ENCODE measurements around the gene P4HB. TPM values are rescaled to one million over a fixed set of nuclear protein-coding genes. Genes with fewer than 3 reads are reported as not detected.

P4HB gene
- total and polyA plus RNA-seq, 2 of the 4 experiments (the other 2 are of a cell fraction): 599 to 932 TPM

GRCh38 chr17:81833160-81833920, 27.0 kb downstream of the P4HB start, which contains the start of gene MCRIP1:
MCRIP1 (minus strand) TSS chr17:81833291; CDS start chr17:81824506, 8,785 bp downstream.
- Histone ChIP-seq H2AK5ac (ENCODE audit: low read depth, low read length) (peak within 1 kb of the TSS; percentile 100), H3K27ac (ENCODE audit: insufficient read depth, low read length) (peak within 1 kb of the TSS; percentile 97), H3K79me1 (ENCODE audit: low read depth in 1 of 2, low read length in 2 of 2) (peaks cover 20 to 54% of the 10 kb centered on the region in 2 experiments), H4K5ac (ENCODE audit: low read depth, low read length) (peak within 1 kb of the TSS; percentile 97), H3K4me3 (ENCODE audit: insufficient read depth, low read depth, low read length) (peak within 1 kb of the TSS; percentile 87), H3K4me1 (ENCODE audit: control insufficient read depth, insufficient read depth, low read length) (peaks cover 15% of the 10 kb centered on the region), H3K27me3 (ENCODE audit: control insufficient read depth, insufficient read depth, low read length) (no peaks in the 10 kb centered on the region), H2AK9ac (replicated peaks; ENCODE audit: low read depth, low read length, poor library complexity) (peak within 1 kb of the TSS; percentile 100), H3K36me3 (ENCODE audit: control insufficient read depth, insufficient read depth, low read length) (peaks cover 7% of the 10 kb centered on the region; the same call in 1 of the 2 replicates), H3K18ac (ENCODE audit: low read depth, low read length) (peak within 1 kb of the TSS; percentile 97), H3K9ac (ENCODE audit: low read depth, low read length) (peak within 1 kb of the TSS; percentile 97), H2BK20ac (ENCODE audit: low read depth, low read length) (0 out of 2 replicates have a peak within 1 kb of the TSS, but pooled peaks have one; percentile 14), H3K23ac (ENCODE audit: low read depth, low read length) (peak within 1 kb of the TSS; percentile 99), H2BK120ac (ENCODE audit: low read depth, low read length) (peak within 1 kb of the TSS; percentile 73), H3K14ac (replicated peaks; ENCODE audit: low read depth, low read length) (peak within 1 kb of the TSS; percentile 100), H3K4me2 (ENCODE audit: low read depth, low read length) (peak within 1 kb of the TSS; percentile 99), H4K20me1 (ENCODE audit: insufficient read depth, low read length) (peaks cover 27% of the 10 kb centered on the region), H3K9me3 (ENCODE audit: control insufficient read depth, insufficient read depth, low read length) (no peaks in the 10 kb centered on the region), H3K56ac (ENCODE audit: extremely low read depth, insufficient read depth, low read length) (peak within 1 kb of the TSS; percentile 87), H2BK15ac (ENCODE audit: low read depth, low read length) (peak within 1 kb of the TSS; percentile 34; the same call in 1 of the 3 replicates), H3K4ac (ENCODE audit: low read depth, low read length) (peak within 1 kb of the TSS; percentile 100), H3K9me1 (ENCODE audit: insufficient read depth, low read length) (peaks cover 31% of the 10 kb centered on the region), H4K8ac (ENCODE audit: low read depth in 2 of 2, low read length in 2 of 2) (peak within 1 kb of the TSS; percentile 98 to 100), H2AFZ (replicated peaks; ENCODE audit: low read length, poor library complexity) (peak within 1 kb of the TSS; percentile 93), H4K91ac (ENCODE audit: insufficient read depth, low read depth, low read length) (peak within 1 kb of the TSS; percentile 99), H2BK5ac (ENCODE audit: low read depth, low read length, poor library complexity, severe bottlenecking) (peak within 1 kb of the TSS; percentile 98)
- DNase-seq (peak; percentile 91), ATAC-seq (ENCODE audit: low read depth) (peak; percentile 86)
- in situ Hi-C loops (cut with MboI; ENCODE audit: low sequenced_read_pairs) (no loop called here), intact Hi-C loops (cut with micrococcal nuclease) (no loop called here), dilution Hi-C loops (cut with HindIII; ENCODE audit: low sequenced_read_pairs, unreplicated experiment) (no loop called here)
- ChIA-PET CTCF (no interaction called here), POLR2A (ENCODE audit: unreplicated experiment) (no interaction called here)
- no TSS peak for BruUV-seq (replicated peaks)
- WGBS, 2 experiments (ENCODE audit: extremely low coverage in 2 of 2, insufficient read length in 1 of 2): 1% methylated on average over 38 of the region's 76 CpGs; no CpG with 5 or more reads in 1 of the 2 experiments
- no peak for TF ChIP-seq ELK1 (IDR thresholded peaks at IDR 0.05; ENCODE audit: borderline replicate concordance, low read depth, low read length)
- no peak for TF ChIP-seq RAD21 (IDR thresholded peaks at IDR 0.05; ENCODE audit: low read length)
- no peak for TF ChIP-seq RFX5 (IDR thresholded peaks at IDR 0.05; ENCODE audit: low read depth, low read length)
- TF ChIP-seq MAFK (IDR thresholded peaks at IDR 0.05; ENCODE audit: low read depth, low read length): no peak
- TF ChIP-seq, protein P1, sequence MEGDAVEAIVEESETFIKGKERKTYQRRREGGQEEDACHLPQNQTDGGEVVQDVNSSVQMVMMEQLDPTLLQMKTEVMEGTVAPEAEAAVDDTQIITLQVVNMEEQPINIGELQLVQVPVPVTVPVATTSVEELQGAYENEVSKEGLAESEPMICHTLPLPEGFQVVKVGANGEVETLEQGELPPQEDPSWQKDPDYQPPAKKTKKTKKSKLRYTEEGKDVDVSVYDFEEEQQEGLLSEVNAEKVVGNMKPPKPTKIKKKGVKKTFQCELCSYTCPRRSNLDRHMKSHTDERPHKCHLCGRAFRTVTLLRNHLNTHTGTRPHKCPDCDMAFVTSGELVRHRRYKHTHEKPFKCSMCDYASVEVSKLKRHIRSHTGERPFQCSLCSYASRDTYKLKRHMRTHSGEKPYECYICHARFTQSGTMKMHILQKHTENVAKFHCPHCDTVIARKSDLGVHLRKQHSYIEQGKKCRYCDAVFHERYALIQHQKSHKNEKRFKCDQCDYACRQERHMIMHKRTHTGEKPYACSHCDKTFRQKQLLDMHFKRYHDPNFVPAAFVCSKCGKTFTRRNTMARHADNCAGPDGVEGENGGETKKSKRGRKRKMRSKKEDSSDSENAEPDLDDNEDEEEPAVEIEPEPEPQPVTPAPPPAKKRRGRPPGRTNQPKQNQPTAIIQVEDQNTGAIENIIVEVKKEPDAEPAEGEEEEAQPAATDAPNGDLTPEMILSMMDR (conservative IDR thresholded peaks at IDR 0.05; ENCODE audit: low read depth, low read length): no peak
- peak; percentile 83 for TF ChIP-seq MXI1 (IDR thresholded peaks at IDR 0.05; ENCODE audit: borderline replicate concordance, low read depth, low read length)
- peak; percentile 92; the same call in 1 of the 2 replicates for TF ChIP-seq MAZ (IDR thresholded peaks at IDR 0.05; ENCODE audit: borderline replicate concordance, low read depth, low read length)
- TF ChIP-seq RCOR1 (IDR thresholded peaks at IDR 0.05; ENCODE audit: insufficient replicate concordance, low read length): no peak
- TF ChIP-seq NFE2L2 (IDR thresholded peaks at IDR 0.05; ENCODE audit: low read depth, low read length): no peak
- peak; percentile 93 for TF ChIP-seq POLR2A (IDR thresholded peaks at IDR 0.05; ENCODE audit: low read depth, low read length)
- peak; percentile 97 for TF ChIP-seq USF2 (IDR thresholded peaks at IDR 0.05; ENCODE audit: low read depth, low read length)
- peak; percentile 98 for TF ChIP-seq BHLHE40 (IDR thresholded peaks at IDR 0.05; ENCODE audit: low read depth, low read length)
- no peak for TF ChIP-seq SMC3 (IDR thresholded peaks at IDR 0.05; ENCODE audit: low read depth, low read length)
- TF ChIP-seq CEBPB (IDR thresholded peaks at IDR 0.05; ENCODE audit: low read depth, low read length): no peak
